ENCODE data around the gene ETV1.

The ETV1 gene

DNA sequence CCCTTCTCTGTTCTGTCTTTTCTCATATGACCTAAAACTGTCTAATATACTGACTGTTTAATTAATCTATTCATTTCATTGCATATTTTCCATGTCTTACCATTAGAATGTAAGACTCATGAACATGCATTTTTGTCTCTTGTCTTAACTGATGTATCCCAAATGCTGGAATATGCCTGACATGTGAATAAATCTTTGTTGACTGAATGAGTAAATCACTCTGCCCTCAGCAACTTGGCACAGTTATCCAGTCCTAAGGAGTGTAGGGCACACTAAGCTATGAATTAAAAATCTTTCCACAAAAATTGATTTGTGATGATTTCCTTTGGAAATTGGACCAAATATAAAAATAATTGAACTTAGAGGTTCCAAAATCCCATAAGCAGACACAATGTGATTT lies 111.3 kb downstream of the ETV1 start:
- no peak for DNase-seq

DNA sequence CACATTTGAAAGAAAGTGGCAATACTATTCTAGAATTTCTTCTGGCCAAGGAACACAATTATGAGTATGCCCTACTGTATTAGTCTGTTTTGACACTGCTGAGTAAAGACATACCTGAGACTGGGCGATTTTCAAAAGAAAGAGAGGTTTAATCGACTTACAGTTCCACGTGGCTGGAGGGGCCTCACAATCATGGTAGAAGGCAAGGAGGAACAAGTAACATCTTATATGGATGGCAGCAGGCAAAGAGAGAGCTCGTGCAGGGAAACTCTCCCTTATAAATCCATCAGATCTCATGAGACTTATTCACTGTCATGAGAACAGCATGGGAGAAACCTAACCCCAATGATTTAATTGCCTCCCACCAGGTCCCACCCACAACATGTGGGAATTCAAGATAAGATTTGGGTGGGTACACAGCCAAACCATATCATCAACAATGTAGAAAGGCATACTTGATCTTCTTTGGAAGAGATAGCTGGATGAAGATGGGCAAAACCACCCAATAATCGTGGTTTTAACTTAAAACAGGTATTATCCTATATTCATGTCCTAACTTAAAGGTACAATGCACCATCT lies 113.9 kb downstream of the ETV1 start:
- no peak for DNase-seq

DNA sequence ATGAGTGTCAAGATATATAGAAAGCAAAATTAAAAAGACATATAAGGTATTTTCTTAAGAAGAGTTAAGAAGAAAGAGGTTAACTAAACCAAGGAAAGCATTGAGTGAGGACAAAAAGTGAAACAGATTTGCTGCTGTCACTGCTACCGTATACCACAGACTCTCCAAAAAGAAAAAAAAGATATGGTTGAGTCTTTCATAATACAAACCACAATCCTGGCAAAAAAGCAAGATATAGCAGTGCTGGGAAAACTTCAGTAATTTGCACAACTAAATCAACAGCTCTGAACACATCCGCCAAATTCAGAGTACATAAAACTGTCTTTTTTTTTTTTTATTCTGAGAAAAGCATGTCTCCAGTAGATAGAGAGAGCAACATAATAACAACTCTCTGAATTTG lies 114.7 kb downstream of the ETV1 start:
- DNase-seq = no peak

DNA sequence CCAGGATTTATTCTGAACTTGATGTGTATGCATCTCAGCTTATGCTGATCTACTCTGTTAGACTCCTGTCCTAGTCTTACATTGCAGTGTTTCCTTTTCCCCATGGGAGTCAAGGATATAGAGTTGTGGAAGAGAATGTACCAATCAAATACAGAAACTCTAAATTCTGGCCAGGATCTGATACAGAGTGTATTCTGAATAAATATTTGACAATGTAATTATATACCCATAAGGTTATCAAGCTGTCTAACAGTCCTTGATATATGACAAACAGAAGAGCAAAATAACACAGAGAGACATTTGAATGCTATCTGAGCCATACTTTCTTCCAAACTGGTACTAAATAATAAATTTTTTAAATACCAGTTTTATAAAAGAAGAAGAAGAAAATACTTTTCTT lies 116.8 kb downstream of the ETV1 start:
- no peak for DNase-seq

DNA sequence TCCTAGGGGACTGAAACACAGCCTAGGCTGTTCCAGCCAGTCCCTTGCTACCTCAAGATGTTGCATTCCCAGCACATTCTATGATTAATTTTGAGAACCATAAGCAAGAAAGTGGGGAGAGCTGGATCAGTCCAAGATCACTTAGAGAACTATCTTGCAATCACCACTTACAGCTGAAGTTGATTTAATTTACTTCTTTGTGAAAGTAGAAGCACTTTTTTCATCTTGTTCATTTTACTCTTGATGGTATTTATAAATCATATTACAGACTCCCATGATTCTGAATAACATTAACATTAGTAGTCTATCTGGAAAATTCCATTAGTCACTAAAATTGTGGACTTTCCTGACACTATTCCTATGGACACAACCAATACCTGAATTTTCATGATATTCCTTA lies 118.5 kb downstream of the ETV1 start:
- DNase-seq = no peak

DNA sequence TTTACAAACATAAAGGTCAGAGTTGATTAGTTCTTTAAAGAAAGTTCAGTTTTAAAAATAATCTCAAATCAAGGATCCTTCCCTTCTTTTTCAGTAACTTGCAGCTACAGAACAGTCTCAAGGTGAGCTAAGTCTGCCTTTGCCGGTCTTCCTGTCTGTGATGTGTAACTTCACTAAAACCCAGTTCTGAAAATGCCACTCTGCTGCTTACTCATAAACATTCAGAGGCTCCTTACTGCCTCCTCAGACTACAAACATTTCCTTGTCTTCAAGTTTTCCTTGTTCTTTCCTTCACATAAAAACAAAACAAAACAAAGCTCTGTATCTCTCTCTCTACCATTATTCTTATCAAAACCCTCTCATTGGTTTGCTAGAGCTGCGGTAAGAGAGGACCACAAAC lies 128.7 kb downstream of the ETV1 start:
- no peak for DNase-seq

DNA sequence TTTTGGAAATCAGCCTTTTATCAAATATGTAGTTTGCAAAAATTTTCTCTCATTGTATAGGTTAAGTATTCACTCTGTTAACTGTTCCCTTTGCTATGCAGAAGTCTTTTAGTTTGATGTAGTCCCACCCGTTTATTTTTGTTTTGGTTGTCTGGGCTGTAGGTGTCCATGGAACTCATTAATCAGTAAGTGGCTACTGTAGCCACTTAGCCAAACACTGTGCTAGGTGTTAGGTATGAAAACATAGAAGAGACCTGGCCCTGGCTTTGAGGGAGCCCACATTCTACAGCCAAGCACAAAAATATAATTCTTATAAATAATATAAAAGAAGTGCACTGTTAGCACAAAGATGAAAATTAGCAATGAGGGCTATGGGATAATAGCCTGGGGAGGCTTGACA lies 133.5 kb downstream of the ETV1 start:
- no peak for DNase-seq

DNA sequence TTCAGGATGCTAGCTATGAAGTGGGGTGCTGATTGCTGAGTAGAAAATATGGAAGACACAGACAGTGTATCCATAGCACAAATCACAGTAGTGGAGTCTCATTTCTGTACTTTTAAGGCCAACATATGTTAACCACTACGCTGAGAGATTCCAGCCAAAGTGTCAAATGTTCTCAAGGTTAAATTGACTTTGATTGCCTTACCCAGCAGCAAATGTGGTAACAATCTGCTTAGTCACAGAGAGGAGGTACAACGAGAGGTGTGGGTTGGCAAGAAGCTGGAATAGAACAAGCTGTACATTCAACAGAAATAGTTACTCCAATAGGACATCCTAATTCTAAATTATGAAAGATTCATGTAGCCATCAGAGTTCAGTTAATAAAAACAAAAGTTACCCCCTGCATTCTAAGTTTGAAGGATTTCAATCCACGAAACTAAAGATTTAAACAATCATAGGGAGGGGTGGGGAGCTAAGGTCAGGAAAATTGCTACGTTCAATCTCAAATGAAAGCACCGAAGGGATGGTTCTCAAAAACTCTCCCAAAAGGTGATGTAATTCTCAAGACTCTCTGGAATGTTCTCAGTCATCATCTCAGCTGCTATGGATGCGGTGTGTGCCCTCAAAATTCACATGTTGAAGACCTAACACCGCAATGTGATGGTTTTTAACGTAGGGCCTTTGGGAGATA lies 137.0 kb downstream of the ETV1 start:
- no peak for DNase-seq

DNA sequence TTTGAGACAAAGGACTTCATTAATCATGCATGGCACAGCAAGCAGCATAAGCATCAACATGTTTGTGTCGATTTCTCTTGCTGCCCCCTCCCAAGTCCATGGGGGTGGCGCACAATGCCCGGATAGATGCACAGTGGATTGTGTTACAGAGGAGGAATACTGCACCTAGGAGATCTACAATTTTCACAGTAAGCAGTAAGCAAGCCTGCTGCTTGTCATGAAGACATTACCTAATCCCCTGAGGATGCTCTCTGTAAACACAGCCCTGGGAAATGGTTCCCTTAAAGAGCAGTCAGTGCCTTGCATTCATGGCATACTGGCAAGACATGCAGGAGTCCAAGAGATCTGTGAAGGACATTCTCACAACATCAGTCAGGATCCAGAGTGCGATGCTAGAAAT lies 137.7 kb downstream of the ETV1 start:
- DNase-seq = no peak

DNA sequence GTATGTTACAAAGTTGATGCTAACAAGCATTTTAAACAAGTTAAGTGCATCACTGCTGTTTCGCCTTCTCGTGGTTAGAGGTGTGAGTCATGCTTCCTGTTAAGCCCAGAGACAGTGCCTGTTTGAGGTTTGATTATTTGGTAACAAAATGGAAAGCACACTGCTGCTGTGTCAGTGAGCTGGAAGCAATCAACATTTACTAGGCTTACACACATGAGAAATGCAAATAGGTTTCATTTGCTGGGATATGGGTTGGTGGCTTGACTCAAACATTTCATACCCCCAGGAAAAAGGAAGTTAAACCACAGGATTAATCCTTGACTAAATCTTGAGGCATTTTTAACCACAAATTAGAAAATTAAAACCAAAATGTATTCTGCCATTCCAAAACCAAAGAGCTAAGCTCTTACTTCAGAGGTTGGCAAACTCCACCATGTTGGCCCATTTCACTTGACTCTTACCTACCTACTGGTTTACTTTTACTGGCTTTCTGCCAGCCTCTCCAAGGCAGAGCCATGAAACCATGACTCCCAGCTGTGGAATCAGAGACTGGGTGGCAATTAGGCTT lies 139.2 kb downstream of the ETV1 start:
- DNase-seq = peak; percentile 9

DNA sequence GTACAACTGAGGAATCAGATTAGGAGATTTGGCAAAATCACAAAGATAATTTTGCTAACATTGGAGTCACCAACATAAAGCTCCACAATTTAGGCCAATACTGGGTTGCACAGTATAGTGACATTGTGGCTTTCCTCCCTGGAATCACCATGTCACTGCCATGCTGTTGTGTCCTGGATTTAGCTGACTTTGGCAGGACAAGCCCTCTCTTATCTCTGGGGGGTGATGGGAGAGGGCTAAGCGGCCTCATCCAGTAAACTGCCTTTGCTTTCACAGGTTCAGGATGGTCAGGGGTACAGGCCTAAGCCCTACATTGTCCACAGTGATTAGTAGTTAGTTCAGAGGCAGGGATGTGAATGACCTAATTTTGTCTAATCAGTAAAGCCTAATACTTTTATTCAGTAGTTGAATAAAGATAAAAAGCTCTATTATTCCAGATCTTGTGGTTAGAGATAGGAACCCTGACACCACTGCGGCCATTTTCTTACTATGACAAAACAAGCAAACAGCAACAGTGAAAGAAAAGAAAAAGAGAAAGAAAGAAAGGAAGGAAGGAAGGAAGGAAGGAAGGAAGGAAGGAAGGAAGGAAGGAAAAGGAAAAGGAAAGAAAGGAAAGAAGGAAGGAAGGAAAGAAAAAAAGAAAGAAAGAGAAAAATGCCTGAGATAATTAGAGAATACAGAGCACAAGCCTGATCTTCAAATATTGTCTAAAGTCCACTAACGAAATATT lies 140.1 kb downstream of the ETV1 start:
- no peak for DNase-seq

DNA sequence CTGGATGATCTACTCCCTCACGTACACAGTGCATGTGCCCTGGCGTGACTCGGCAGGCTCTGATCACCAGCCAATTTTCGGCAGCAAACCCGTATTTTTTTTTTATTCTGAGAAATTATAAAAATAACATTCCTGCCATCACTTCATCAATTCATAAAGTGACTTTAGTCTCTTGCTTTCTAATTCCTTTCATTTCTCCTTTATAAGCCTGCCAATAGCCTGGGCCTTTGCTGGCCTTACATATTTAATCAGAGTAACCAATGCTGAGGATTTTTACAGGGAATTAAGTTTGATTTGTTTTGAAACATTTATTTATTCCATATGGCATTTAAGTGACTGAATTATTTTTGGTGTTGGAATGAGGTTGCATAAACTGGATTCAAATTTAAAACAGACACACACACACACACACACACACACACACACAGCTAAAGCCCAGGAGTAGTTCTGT lies 140.8 kb downstream of the ETV1 start:
- DNase-seq = no peak

DNA sequence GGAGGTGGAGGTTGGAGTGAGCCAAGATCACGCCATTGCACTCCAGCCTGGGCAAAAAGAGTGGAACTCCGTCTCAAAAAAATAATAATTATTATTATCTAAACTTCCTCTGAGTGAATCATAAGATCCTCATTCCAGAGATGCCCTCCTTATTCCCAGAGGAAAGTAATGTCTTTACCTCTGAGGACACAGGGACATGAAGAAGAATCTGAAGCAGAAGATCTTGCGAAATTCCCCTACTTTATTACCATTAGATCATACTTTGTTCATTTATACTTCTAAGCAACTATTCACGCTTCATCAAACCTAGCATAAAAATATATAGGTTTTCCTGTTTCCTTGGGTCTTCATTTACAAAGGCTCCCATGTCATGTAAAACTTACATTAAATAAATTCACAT lies 143.1 kb downstream of the ETV1 start:
- DNase-seq = no peak

DNA sequence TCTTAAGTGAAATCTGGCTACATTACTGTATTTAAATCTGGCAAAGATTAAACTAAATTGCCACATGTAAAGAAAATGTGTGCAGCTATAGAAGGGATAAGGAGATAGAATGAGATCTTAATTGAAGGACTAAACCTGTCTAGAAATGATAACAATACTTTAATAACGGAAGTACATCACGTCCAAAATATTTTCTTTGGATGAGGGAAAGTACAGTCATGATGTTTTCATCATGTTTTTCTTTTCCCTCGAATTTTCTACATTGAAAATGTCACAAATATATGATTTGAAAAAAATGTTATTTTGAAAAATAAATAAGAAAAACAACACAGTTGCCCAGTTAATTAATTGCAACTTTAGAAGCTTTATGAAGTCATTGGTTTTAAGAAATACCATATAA lies 143.9 kb downstream of the ETV1 start:
- no peak for DNase-seq

DNA sequence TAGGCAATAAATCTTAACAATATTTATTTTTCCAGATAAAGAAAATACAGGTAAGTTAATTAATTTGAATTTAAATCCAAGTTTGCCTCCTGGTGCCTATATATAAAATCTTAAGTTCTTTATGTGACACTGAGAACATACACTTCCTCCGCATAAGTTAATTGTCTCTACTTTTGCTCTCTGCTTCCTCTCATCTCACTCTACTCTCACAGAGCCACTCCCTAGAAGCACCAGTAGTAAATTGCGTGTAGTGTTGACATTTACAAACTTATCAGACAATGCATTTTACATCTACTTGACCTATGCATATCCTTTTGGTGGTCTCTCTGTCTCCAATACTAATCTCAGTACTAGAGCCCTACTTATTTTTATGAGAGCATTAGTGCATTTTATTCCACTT lies 144.5 kb downstream of the ETV1 start:
- no peak for DNase-seq

DNA sequence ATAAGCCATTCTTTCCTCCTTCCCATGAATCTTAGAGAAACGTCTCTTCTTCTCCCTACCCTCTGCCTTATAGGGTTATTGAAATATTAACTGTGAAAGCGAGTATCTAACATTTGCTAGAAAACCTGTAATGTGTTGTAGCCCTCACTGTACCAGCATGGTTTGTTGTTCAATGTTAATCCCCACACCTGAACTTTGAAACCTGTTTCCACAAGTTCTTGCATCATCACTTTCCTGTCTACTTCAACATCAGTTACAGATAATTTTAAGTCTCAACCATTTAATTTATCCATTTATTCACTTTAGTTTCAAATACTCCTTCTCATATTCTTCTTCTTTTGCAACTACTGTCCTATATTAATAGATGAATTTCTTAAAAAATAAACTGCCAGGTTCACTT lies 148.2 kb downstream of the ETV1 start:
- DNase-seq = no peak

Measured in NCI-H1694 (cell line).